ES-I3 (cell line): ENCODE data around the gene MRPL11.

Source experiments
- H3K36me3 ChIP-seq: 2 replicates; pipeline ENCODE4 v1.6.1; 2013; ENCODE audit warnings: mild to moderate bottlenecking, low read length, control low read depth, moderate library complexity; ENCODE audit not compliant: insufficient read depth
- H3K4me1 ChIP-seq: 2 replicates; pipeline ENCODE4 v1.6.1; 2013; ENCODE audit warnings: mild to moderate bottlenecking, control low read depth, low read length; ENCODE audit not compliant: insufficient read depth
- H3K9ac ChIP-seq: 2 replicates; pipeline ENCODE4 v1.6.1; 2013; ENCODE audit warnings: low read depth, mild to moderate bottlenecking, low read length, moderate library complexity
- H3K9me3 ChIP-seq: 2 replicates; pipeline ENCODE4 v1.6.1; 2013; ENCODE audit warnings: mild to moderate bottlenecking, low read length, moderate library complexity; ENCODE audit not compliant: control insufficient read depth, insufficient read depth

The MRPL11 gene

DNA sequence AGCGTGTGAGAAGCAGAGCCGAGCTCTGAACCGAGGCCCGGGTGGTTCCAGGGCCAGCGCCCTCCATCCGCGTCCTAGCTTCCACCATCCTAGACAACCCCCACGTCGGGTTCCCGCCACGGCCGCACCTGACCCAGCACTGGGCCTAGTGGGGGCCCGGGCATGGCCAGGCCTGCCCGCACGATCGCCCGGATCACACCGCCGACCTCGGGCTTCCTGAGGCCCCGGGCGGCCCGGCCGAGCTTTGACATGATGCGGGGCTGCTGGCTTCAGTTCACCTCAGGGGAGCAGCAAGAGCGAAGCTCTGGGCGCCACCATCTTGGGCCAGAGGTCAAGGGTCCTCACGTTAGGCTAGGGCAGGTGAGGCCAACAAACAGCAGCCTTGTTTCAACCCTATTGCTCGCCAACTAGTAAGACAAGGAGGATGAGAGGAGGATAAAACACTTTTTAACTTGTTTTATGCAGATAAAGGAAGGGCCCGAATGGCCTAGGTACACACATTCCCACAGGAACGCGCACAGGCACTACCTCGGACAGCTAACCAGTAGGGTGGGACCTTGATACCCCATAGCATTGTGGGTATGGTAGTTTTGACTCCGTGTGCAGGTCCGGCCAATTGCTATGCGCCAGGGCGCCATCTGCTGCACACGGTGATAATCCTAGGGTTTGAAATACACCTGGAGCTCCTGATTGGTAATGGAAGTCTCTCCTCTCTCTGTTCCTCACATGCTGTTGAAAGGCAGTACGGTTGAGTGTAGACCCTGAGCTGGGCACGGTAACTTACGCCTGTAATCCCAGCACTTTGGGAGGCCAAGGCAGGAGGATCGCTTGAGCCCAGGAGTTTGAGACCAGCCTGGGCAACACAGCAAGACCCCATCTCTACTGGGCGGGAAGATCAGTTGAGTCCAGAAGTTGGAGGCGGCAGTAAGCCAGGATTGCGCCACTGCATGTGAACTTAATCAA, at the start of gene MRPL11:
MRPL11 (minus strand) TSS at position 345 of the 963 bp plus-strand sequence; CDS start at position 251, 94 bp downstream.
- no peaks in the 10 kb centered on the region for H3K4me1 ChIP-seq
- H3K36me3 ChIP-seq: peaks cover 10% of the 10 kb centered on the region; the same call in 1 of the 2 replicates
- peak within 1 kb of the TSS; percentile 84 for H3K9ac ChIP-seq
- peaks cover 7% of the 10 kb centered on the region for H3K9me3 ChIP-seq

DNA sequence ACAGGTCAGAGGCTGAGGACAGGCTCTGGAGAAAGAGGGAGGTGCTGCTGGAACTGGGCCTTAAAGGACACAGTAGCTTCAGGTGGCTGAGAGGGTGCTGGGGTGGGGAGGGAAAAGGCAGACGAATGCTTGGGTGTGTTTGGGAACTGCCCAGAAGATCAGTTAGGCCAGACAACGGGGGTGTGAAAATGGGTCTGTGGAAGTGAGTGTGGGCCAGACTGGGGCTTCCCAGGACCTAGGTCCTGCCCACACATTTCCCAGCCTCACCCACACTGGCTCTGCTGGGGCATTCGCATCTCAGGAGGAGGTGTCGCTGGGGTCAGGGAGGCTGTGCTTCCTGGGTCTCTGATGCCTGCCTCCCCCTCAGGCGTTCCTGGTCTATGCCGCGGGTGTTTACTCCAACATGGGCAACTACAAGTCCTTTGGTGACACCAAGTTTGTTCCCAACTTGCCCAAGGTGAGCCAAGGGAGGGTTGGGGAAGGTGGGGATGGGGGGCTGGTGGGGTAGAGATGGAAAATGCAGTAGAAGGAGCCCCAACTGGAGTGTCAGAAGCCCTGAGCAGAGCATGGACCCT, 46.2 kb upstream of the MRPL11 start:
- Histone ChIP-seq H3K9ac (no peak overlapping the region), H3K4me1 (no peaks in the 10 kb centered on the region), H3K9me3 (no peaks in the 10 kb centered on the region), H3K36me3 (no peaks in the 10 kb centered on the region)

DNA sequence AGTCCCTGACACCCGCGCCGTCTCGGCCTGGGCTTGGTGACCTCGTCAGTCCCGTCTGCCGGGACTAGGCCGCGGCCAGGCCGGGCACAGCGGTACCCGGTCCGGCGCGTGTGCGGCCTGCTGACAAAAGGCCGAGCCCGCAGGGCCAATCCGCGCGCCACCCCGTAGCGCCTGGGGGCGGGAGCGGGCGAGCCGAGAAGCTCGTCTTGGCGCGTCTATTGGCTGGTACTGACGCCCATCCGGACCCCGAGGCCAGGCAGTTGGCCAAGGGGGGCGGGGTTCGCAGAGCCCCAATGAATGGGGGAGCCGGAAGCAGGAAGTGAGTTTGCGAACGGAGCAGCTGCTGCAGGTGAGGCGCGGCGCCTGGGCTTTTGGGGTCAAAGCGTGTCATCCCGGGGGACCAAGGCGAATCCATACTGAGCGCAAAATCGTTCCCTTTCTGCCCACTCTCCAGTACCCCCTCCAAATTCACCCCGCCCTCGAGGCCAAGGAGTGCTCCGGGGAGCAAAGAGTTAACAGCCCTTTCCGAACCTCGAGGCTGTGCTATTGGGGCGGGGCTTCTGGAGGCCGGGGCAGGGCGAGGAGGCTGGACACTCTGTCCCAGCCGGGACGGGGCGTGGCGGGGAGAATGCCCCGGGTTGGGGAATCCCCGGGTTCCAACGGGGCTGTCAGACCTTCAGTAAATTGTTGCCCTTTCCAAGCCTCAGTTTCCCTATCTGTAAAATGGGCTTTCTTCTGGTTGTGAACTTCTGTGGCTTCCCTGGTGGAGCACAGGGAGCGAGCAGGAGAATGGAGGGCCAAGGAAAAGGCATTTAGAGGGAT, 41.7 kb upstream of the MRPL11 start, which contains the start of gene DPP3:
DPP3 (plus strand) TSS at position 318 of the 822 bp plus-strand sequence. CDS start 1,767 bp downstream, outside the sequence.
- H3K4me1 ChIP-seq: peaks cover 6% of the 10 kb centered on the region; the same call in 1 of the 2 replicates
- peak within 1 kb of the TSS; percentile 80 for H3K9ac ChIP-seq
- H3K9me3 ChIP-seq: no peaks in the 10 kb centered on the region
- no peaks in the 10 kb centered on the region for H3K36me3 ChIP-seq

DNA sequence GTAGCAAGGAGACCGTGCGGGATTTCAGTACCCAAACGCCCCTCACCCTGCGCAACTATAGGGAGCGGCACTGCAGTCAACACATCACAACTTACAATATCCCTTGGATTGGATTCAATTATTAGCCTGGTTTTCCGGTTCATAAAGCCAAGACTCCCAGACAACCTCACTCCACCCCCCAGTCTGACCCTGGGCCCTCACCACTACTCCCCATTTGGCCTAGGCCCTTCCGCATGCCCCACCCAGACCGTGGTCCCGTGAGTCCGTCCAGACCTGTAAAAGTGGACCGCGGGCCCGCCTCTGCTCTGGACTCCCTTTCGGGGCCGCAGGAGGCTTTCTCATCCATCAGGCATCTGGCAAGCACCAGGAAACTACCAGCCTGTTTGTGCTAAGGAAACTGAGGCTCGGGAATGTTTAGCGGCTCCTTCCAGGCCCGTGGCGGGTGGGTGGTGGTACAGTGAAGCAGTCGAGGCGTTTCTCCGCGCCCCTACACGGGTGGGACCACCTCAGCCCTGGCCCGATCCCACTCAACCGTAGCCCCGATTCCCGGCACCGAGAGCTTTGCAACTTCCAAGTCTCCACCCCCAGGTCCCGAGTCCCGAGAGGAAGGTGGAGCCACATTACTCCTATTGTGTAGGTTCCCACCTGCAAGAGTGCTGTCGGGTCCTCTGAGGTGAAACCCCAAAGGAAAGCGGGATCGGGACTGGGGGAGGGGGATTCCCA, 40.9 kb upstream of the MRPL11 start:
- Histone ChIP-seq H3K36me3 (no peaks in the 10 kb centered on the region), H3K4me1 (peaks cover 6% of the 10 kb centered on the region; the same call in 1 of the 2 replicates), H3K9ac (peak overlapping the region; percentile 80), H3K9me3 (no peaks in the 10 kb centered on the region)

DNA sequence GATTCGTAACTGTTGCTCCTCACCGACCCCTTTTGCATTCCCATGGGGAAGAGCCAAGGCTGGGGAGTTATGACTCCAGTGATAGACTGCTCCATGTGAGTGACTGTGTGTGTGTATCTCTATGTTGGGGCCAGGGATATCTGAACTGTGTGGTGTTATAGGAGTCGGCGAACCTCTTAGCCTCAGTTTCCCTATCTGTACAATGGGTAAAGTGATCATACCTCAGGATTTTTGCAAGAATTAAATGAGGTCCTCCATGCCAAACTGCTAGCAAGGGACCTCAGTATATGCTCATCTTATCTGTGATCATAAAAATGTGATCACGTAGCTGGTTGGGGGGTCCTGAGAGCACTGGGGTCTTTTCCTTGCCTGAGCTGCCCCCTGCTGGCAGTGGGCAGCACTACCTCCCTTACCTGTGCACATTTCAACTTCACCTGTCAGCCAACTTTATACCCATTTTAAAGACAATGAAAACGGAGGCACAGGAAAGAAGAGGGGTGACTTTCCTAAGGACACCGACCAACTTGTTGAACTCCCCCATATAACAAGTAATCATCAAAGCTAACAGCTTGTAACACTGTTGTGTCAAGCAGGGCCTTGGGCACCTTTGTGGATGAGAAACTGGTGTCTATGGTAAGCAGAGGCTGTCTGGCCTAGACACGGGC, 40.2 kb upstream of the MRPL11 start:
- Histone ChIP-seq H3K4me1 (peaks cover 6% of the 10 kb centered on the region; the same call in 1 of the 2 replicates), H3K9me3 (no peaks in the 10 kb centered on the region), H3K36me3 (peaks cover 2% of the 10 kb centered on the region; the same call in 1 of the 2 replicates), H3K9ac (peak overlapping the region; percentile 80; the same call in 1 of the 2 replicates)

DNA sequence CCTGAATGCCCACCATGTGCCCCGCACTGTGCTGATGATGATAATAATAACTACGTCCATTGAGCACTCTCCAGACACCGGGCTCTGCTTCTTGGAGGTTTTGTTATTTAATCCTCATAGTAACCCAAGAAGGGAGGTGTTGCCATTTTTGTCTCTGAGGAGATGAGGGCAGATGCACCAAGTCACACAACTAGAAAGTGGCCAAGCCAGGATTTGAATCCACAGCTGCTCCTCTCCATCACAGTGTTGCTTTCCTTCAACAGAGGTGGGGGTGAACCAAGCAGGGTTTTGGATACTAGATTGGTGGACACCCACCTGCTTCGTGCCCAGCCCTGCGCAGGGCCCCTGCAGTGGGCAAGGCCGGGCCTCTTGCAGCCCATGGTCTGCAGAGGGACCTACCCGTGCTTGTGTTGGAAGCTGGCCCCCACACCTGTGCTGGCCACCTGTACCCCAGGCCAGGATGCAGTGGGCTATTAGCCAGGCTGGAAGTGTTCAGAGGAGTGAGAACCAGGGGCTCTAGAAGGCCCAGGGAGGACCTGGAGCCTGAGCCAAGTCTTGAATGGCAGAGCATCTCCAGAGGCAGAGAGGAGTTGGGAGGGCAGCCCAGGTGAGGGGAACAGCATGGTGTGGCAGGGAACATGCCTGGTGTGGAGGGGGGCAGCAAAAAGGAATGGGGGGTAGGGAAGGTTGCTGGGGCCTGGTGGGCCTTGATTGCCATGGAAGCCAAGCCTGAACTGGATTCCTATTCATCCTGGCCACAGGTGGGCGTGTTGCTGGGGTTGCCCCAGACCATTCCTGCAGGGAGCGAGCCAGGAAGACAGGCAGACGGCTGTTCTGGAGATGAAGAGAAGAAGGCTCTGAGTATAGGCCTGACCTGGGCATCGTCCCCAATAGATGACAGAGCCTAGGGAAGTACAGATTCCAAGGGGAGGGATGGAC, 38.9 kb upstream of the MRPL11 start:
- no peak overlapping the region for H3K9ac ChIP-seq
- H3K36me3 ChIP-seq: peaks cover 2% of the 10 kb centered on the region; the same call in 1 of the 2 replicates
- H3K9me3 ChIP-seq: no peaks in the 10 kb centered on the region
- peaks cover 6% of the 10 kb centered on the region; the same call in 1 of the 2 replicates for H3K4me1 ChIP-seq

DNA sequence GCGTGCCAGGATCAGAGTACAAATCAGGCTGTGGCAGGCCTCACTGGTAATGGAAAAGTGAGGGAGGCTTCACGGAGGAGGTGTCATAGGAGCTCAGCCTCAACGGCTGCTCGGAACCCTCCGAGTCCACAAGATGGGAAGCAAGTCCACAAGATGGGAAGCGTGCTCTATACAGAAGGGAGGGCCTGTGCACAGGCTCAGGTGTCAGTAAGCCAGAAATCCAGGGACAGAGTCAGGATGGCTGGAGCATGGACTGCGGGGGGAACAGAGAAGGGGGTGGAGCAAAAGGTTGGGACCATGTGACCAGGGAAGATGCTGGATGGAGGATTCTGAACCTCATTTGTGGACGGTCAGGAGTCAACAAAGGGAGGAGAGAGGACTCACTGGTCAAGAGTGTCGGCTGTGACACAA, 38.2 kb upstream of the MRPL11 start:
- Histone ChIP-seq H3K9me3 (no peaks in the 10 kb centered on the region), H3K9ac (no peak overlapping the region), H3K36me3 (peaks cover 2% of the 10 kb centered on the region; the same call in 1 of the 2 replicates), H3K4me1 (peaks cover 6% of the 10 kb centered on the region; the same call in 1 of the 2 replicates)

DNA sequence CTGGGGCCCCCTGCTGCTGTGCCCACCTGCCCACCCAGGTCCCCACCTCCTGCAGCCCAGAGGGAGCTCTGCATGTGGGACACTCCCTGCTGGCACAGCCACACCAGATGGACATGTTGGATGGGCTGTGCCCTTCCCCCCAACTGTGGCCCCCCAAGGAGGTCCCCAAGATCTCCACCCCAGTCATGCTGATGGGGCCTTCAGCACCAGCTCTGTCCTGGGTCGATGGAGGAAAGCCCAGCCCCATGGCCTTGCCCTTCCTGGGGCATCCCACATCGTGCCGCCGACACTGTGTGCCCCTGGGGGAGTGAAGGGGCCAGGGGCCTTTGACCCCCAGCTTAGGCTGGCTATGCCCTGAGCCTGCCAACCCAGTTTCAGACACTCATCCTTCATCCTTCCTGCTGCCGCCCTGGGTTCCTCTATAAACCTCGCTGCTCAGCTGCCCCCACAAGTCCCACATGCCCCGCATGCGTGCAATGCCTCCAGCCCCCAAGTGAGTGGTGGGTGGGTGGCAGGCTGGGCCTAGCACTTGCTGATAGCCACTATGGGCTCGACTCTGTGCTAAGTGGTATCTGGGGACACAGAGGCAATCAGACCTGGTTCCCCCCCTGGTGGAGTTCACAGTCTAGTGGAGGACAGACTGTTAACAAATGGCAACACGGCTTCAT, 37.7 kb upstream of the MRPL11 start:
- H3K9me3 ChIP-seq: no peaks in the 10 kb centered on the region
- no peak overlapping the region for H3K9ac ChIP-seq
- H3K4me1 ChIP-seq: peaks cover 6% of the 10 kb centered on the region; the same call in 1 of the 2 replicates
- peaks cover 2% of the 10 kb centered on the region; the same call in 1 of the 2 replicates for H3K36me3 ChIP-seq

DNA sequence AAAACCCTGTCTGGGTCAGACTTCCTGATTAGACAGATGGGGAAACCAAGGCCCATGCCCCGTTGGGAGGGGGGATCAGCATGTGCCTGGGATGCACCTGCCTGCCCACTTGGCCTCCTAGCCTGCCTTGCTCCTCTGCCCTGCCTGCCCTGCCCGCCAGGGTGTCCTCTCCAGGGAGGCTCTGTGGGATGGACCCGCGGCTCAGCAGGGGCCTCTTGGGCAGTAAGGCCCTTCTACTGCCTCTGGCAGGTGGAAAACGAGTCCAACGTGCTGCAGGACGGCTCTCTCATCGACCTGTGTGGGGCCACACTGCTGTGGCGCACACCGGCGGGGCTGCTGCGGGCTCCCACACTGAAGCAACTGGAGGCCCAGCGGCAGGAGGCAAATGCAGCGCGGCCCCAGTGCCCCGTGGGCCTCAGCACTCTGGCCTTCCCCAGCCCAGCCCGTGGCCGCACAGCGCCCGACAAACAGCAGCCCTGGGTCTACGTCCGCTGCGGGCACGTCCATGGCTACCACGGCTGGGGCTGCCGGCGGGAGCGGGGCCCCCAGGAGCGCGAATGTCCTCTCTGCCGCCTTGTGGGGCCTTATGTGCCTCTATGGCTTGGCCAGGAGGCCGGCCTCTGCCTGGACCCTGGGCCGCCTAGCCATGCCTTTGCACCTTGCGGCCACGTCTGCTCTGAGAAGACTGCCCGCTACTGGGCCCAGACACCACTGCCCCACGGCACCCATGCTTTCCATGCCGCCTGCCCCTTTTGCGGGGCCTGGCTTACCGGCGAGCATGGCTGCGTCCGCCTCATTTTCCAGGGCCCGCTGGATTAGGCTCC, 36.9 kb upstream of the MRPL11 start:
- H3K9ac ChIP-seq: no peak overlapping the region
- H3K36me3 ChIP-seq: peaks cover 2% of the 10 kb centered on the region; the same call in 1 of the 2 replicates
- no peaks in the 10 kb centered on the region for H3K9me3 ChIP-seq
- peaks cover 6% of the 10 kb centered on the region; the same call in 1 of the 2 replicates for H3K4me1 ChIP-seq

DNA sequence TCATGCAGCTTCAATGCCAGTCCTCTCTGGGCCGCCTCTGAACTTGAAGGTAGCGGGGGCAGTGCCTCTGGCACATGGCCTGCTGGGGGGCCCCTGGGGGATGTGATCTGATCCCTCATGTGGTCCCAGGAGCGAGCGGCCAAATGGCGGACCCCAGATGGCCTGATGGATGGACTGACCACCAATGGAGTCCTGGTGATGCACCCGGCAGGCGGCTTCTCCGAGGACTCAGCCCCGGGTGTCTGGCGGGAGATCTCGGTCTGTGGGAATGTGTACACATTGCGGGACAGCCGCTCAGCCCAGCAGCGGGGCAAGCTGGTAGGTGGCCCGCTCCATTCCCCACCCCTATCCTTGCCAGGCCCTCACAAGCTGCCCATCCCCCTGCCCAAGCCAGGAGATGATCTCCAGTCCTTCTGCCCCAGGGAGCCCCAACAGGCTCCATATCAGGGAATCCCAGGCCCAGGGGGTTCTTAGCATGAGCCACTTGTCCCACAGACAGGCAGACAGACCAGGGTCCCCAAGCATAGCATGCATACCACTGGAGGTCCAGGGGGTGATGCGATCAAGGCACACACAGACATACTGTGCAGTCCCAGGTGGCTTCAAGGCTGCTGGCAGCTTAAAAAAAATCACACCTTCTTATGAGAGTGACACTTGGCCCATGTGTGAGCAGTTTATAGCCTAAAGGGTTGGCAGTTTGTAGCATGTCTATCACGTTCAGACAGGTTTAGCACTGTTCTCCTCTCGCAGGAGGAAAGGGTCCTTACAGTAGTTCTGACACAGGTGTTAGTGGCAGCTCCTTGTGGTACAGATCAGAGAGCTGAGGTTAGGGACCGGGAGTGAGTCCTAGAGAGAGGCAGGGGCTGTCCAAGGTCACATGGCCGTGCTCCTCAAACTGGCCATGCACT, 35.2 kb upstream of the MRPL11 start:
- H3K9ac ChIP-seq: no peak overlapping the region

More for the DNA sequence above, 35.2 kb upstream of the MRPL11 start:
- H3K4me1 ChIP-seq: peaks cover 16% of the 10 kb centered on the region; the same call in 1 of the 2 replicates
- no peaks in the 10 kb centered on the region for H3K9me3 ChIP-seq
- peaks cover 2% of the 10 kb centered on the region; the same call in 1 of the 2 replicates for H3K36me3 ChIP-seq
